ENCODE results near the gene LYL1.

The LYL1 gene

DNA sequence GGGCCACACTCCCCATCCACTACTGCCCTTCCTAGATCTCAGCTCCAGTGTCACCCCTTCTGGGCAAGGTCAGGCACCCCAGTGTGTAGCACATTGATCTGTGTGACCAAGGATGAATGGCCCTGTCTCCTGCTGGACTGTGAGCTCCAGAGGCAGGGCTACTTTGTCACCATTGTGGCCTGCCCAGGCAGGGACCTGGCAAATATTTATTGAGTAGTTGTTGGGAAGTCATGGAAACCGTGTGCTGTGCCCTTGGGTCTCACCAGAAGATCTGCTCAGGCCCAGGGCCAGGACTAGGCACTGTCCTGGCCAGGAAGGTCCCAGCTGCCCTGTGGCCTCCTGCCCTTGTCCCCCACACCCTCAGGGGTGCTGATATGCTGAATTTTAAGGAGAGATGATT, 25.9 kb upstream of the LYL1 start:
- DNase-seq: no peak

DNA sequence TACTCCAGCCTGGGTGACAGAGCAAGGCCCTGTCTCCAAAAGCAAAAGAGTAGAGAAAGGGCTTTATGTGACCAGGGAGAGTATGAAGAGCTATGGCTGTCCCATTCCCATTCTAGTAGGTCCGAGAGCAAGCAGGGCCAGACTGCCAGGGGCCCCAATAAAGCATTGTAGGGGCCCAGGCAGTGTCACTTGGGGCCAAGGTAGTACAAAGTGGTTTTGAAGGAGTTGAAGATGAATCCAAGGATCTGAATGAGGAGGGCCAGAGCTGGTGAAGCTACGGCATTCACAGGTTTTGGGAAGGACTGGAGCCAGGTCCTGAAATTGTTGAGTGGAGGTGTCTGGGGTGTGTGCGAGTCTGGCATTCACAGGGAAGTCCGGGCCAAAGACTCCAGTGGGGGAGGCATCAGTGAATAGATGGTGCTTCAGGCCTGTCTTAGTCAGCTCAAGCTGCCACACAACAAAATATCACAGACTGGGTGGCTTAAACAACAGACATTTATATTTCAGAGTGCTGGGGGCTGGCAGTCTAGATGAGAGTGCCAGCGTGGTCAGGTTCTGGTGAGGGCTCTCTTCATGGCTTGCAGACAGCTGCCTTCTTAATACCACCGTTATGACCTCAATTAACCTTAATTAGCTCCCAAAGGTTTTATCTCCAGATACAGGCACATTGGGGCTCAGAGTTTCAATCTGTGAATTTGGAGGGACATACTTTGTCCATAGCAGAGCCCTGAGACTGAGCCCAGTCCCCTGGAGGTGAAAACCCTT, 25.3 kb upstream of the LYL1 start:
- DNase-seq: no peak

GRCh38 chr19:13127051-13127450, 24.4 kb upstream of the LYL1 start:
- DNase-seq: peak; percentile 64

- no peak for DNase-seq
These were observed 20.6 kb upstream of the LYL1 start for GRCh38 chr19:13122980-13123957.

DNA sequence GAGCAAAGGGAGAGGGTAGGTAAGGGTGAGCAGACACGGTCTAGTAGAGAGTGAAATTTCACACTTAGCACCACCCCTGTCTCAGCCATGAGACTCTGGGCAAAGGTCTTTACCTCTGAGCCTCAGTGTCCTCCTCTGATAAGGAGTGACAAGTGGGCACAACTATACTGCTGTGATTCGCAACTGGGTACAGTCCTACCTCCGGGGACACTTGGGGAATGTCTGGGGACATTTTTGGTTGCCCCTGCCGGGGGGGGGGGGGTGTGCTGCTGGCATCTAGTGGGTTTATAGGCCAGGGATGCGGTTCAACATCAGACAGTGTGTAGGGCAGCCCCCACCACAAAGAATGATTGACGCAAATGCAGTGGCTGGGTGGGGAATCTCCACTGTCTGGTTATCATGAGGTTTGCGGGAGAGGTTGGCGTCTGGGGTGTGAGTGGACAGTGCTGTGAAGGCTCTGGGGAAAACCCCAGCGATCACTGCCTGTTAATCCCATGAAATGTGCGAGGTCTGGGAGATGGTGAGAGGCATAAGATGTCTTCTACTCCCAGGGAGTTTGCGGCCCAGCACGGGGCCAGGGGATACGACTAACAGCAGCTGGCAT, 19.7 kb upstream of the LYL1 start:
- no peak for DNase-seq

DNA sequence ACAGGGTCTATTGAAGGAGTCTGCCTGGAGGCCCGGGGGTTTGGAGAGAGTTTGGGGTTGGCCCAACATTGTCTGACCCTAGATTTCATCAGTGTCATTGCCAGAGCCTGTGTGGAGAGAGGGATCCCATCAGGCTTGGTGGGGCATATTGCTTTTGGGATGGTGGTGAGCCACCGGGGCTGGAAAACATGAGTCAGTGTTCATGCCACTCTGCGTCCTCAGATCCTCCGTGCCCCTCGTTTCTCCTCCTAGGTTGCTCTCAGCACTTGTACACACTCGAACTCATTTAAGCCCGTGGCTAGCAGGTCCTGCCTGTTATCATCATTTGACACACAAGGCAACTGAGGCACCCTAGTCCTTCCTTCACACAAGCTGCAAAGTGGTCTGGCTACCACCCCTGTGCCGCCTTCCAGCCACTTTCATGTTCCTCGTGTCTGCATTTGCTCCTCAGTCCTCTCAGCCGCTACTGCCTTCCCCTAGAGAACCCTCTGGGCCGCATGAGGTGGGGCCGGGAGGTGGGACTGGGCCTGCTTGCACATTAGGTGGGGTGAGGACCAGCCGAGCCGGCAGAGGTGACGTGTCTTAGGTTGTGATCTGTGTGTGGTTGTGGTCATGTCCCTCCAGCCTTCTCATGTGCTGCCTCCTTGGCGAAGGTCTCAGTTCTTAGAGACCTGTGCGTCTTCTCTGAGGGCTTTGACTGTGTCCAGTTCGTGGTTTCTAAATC, 19.1 kb upstream of the LYL1 start:
- no peak for DNase-seq

DNA sequence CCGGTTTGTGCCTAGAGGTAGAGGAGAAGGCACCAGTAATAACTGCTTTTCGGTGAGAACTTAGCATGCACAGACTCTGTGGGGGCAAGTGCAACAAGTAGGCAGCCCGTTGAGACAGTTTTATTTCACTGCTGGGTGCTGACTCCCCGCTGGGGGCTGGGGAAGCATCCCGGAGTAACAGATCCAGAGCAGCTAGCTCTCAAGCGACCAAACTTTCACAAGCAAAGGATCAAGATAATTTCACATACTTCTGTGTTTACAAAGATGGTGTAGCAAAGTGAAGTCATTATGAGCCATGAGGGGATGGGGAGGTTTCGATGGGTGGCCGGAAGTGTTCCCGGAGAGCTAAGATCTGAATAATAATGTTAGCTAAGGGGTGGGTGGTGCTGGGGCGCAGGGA, 18.2 kb upstream of the LYL1 start:
- no peak for DNase-seq

DNA sequence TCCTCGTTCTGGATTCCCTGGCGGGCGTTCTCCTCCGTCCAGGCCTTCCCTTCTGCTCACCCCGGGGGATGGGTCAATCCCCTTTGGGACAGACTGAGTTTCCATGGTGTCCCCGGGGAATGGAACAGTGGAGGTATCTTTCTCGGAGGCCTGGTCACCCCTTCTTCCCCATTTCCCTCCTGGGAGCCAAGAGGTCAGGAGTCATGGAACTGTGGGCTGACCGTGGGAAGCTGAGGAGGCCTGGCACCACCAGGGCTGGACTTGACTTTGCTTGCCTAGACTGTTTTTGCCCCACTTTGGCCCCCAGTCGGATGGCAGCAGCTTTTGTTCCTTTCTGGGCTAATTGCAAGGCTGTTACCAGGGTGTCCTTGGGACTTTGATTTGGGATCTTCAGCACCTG, 17.4 kb upstream of the LYL1 start:
- no peak for DNase-seq

DNA sequence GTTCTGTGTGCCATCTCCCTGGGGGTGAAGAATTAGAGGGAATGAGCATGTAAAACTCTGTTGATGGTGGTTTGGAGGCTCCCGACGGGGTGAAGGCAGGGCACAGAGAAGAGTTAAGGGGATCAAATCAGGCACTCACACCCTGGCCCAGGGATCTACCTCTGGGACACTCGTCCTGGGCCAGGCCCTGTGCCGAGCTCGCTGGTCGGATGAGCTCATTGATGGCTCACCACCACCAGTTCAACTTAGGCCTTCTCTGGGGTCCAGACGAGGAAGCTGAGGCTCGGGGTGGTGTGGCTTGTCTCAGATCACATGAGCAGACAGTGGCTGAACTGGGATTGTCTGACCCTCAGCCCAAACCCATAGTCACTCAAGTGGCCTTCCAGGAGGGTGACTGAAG, 17.0 kb upstream of the LYL1 start:
- no peak for DNase-seq

DNA sequence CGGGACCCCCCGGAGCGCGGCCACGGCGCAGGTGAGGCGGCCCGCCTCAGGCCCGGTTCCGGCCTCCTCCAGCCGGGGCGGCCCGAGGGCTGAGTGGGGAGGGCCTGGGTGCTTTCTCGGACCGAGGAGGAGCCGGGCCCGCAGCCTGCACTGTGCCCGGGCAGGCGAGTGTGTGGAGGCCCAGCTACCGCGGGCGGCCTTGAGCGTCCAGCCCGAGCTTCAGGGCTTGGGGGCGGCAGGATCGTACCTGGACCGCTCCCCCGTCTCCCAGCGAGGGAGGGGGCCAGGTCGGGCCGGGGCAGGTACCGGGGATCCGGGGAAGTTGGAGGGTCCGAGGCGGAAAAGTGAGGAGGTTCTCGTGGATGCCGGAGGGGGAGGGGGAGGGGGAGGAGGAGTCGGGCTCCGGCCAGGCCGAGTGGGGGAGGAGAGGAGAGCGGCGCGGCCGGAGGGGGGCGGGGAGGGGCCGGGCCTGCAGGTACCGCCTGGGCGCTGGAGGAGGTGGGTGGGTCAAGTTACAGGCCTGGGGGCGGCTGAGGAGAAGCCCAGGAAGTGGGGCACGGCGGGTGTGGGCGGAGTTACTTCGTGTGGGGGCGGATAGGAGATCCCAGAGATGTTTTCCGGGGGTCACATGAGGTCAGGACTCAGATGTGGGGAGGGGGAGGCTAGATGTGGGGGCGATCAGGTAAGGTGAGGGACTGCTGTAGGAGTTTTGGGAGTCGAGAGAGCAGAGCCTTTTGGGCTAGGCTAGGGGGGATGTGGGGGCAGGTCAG, 16.0 kb upstream of the LYL1 start:
- peak; percentile 66 for DNase-seq

DNA sequence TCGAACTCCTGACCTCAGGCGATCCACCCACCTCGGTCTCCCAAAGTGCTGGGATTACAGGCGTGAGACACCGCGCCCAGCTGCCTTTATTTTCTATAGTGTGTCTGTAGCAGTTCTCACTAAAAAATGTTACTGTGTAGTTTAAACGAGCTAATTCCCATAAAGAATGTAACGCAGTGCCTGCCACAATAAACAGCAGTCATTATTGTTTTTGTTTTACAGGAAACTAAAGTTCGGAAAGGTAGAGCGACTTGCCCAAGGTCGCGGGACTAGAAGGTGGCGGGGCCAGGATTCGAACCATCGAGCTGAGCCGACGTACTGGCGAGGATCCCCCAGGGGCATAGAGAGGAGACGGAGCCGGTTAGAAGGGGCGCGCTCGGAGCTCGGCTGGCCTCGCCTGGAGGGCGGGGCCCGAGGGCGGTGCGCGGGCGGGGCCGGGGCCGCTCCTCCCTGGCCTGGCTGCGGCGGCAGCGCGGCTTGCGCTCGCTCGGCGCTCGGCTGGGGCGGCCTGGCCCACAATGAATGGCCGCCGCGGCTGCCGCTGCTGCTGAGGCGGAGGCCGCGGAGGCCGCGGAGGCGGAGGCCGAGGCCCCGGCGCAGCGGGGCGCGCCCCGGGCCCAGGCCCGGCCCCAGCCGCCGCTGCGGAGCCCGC, 15.2 kb upstream of the LYL1 start, which contains the start of gene NACC1:
Gene NACC1, plus strand, starts transcription at position 493 of the 652 bp plus-strand sequence. CDS start 16,944 bp downstream, outside the sequence.
- DNase-seq: peak; percentile 94

DNA sequence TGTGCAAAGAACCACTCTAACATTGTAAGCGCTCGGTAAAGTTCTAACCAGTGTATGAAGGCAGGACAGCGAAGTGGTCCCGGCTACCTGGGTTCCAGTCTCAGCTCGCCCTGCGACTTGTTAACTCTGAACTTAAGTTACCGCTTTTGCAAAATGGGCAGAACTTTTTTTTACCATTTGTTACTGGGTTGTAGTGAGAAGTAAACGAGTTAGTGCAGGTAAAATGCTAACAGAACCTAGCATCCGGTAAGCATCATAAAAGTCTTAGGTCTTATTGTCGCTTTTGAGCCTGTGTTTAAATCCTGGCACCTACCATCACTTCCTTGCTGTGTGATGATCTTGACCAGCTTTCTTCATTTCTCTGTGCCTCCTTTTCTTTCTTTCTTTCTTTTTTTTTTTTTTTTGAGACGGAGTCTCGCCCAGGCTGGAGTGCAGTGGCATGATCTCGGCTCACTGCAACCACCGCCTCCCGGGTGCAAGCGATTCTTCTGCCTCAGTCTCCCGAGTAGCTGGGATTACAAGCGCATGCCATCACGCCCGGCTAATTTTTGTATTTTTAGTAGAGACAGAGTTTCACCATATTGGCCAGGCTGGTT, 14.6 kb upstream of the LYL1 start:
- no peak for DNase-seq

DNA sequence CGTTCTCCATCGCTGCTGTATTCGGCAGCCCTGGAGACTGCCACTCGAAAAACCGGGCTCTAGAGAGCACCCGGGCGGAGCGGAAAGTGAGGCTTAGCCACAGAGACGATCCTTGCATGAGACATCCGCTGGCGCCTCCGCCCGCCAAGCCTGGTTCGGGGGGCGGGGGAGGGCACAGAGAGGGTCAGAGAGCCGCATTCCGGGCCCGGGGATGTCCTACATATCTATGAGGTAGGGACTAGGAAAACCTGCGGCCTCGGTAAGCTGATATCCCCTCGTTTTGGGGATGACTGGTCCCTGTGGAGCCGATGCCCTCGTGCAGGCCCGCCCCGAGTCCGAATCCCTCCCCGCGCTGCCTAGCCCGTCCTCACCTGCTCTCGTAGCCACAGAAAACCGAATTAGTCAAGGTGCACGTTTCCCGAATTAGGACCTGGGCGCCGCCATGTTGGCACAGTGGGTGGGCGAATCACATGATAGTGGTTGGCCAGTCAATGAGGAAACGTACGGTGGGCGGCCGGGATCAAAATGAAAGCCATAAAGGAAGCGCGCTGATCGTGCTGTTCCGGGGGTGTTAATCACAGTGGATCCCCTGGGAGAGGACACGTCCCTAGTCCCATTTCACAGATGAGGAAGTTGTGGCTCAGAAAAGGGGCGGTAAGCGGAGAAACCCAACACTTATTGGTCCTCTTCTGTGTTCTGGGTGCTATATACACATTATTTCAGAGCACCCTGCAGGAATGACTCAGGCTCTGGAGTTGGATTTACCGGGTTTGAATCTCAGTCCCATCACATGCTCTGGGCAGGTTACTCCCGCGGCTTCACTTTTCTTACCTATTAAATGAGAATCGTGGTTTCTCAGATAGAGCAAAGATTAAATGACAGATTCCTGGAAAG, 13.9 kb upstream of the LYL1 start, which contains the start of gene TRMT1:
Gene TRMT1, minus strand, starts transcription at position 459 of the 894 bp plus-strand sequence. Its CDS starts 341 bp downstream, at position 118.
- peak; percentile 93 for DNase-seq

- no peak for DNase-seq
These were observed 13.3 kb upstream of the LYL1 start for GRCh38 chr19:13115936-13116281.

DNA sequence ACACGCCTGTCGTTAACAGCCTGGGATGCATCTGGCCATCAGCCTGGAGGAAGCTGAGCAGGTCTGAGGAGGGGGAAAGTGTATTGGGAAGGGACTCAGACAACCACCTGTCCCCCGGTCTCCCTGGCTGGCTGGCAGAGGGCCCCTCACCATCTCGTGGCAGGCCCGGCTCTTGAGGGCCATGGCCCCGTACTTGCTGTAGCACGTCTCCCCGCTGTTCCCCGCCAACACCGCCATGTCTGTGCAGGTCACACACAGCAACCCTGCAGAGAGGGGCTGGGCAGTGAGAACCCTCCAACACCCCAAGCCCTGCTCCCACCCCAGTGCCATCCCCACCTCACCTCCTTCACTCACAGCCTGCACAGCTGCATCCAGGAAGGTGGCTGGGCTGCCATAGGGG, 9.9 kb upstream of the LYL1 start:
- DNase-seq: no peak

GRCh38 chr19:13110099-13110610, 7.5 kb upstream of the LYL1 start:
- no peak for DNase-seq

DNA sequence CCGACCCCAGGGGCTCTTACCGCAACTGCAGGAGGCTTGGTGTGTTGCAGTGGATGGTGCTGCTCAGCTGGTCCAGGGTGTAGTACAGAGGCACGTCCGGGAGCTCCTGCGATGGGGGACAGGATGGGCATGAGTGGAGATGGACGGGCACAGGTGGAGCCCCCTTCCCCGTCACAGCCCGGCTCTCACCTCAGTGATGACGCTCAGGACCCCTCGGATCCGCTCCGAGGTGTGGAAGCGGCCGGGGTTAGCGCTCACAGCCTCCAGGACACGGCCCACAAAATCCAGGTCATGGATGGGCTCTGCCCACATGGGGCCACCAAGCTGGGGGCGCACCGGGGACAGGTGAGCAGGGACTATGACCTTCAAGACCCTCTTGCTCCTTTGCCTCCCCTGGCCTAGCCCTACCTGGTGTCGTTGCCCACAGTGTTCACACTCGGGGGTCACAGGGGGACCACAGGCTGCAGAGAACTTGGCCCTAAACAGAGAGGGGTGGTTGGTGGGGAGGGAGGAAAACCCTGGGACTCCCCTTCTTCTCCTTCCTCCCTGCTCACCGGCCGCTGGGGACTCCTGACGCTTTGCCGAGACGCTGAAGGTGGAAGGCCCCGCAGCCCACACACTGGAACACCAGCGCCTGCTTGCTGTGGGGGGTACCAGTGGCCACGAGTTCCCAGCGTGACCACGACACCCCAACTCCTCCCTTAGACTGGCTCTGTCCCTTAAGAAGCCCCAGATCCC, 6.9 kb upstream of the LYL1 start:
- no peak for DNase-seq

DNA sequence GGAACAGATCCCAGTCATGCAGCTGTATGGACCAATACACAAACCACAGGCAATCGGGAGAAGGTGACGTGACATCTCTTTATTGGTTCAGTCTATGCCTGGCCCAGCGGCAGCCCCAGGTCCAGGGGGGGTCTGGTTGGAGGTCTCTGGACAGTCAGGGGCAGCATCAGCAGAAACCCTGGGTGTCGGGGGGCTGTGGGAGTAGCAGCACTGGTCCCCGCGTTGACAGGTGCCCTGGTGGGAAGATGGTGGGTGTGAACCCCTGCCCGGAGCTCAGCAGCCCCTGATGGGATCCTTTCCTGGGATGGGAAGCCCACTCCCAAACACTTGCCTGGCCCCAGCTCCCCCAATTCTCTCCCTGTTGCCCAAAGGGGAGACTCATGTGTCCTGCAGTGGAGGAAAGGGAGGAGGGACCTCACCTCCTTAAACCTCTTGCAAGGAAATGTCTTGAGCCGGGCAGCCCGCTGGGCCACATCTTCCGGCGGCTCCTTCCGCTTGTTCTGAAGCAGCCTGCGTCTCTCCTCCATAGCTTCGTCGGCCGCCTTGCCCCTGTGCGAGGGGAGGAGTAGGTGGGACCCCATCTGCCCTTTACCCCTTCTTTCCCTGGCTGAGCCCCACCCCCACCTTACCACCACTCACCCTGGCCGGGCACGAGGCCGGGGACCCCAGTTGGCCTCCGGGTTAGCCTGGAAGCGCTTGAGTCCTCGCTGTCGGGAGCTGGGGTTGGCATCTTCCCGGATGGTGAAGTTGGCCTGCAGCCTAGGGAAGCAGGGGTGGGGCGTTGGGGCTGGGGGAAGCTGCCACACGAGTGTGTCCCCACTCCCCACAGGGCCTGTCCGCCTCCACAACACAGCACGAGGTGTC, 2.4 kb upstream of the LYL1 start:
- DNase-seq: no peak

Measured in femur (tissue), 1 donor.